Ascending aorta (tissue), 2 donors: ENCODE results near the gene DDAH1. TPM values are rescaled to one million over a fixed set of nuclear protein-coding genes. Genes with fewer than 3 reads are reported as not detected.

ENCODE experiments used
- DNase-seq, 2 donors: peaks; one replicate each; pipeline ENCODE4 v3.0.0-alpha.2; 2019; ENCODE audit warnings: low spot score in 2 of 2
- H3K27ac ChIP-seq, 2 donors: fragments of 200-600 bp; sonication (generic); one replicate each; pipeline ENCODE4 v1.5.1; 2016 to 2017; ENCODE audit warnings: mild to moderate bottlenecking in 1 of 2
- H3K27me3 ChIP-seq: fragments of 200-600 bp; sonication (generic); one replicate; pipeline ENCODE4 v1.5.1; 2017
- H3K36me3 ChIP-seq, 2 donors: fragments of 200-600 bp; sonication (generic); one replicate each; pipeline ENCODE4 v1.5.1; 2016
- H3K4me1 ChIP-seq, 2 donors: fragments of 200-600 bp; sonication (generic); one replicate each; pipeline ENCODE4 v1.5.1; 2016 to 2017; ENCODE audit warnings: mild to moderate bottlenecking in 1 of 2
- H3K4me3 ChIP-seq, 2 donors: fragments of 200-600 bp; sonication (generic); one replicate each; pipeline ENCODE4 v1.5.1; 2016 to 2017; ENCODE audit warnings: mild to moderate bottlenecking in 1 of 2
- H3K9me3 ChIP-seq, 2 donors: fragments of 200-600 bp; sonication (generic); one replicate each; pipeline ENCODE4 v1.5.1; 2016
- intact Hi-C: fragments of 100-400 bp; cut with DNase I; formaldehyde crosslinking; loops from one replicate; pipeline ENCODE4 v1.15.1; 2023
- total RNA-seq: library from RNA; depleted of rRNA; stranded (reverse); fragments of >200 nt; gene quantifications from one replicate; pipeline ENCODE4 v1.1.0, GENCODE V29; 2016
- TF ChIP-seq, protein P1 (sequence below), 3 experiments: fragments of 200-600 bp in 2 of 3; fragments of 450-650 bp in 1 of 3; sonication (generic) in 2 of 3; IDR thresholded peaks; one replicate each; pipeline ENCODE4 v1.5.1; 2016 to 2019; ENCODE audit warnings: antibody characterized with exemption in 3 of 3, mild to moderate bottlenecking in 1 of 3, moderate library complexity in 1 of 3

The DDAH1 gene
- total RNA-seq, 1 donor from 2014 or later: 8.5 TPM

DNA sequence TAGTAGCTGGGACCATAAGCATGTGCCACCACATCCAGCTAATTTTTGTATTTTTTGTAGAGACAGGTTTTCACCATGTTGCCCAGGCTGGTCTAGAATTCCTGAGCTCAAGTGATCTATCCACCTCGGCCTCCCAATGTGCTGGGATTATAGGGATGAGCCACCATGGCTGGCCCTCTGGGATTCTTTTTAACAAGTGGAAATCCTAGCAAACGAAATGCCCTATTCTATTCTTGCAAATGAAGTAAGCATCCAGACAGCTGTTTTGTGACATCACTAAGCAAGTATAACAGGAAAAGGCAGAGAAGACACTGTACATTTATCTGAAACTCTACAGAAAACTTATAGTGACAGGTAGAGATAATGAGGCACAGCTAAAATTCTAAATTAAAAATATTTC, 86.4 kb downstream of the DDAH1 start:
- H3K4me1 ChIP-seq: peaks cover 0 to 9% of the 10 kb centered on the region in 2 donors
- H3K36me3 ChIP-seq: no peaks in the 10 kb centered on the region
- intact Hi-C loops: no loop called here
- no peak overlapping the region for H3K27ac ChIP-seq
- H3K4me3 ChIP-seq: no peak overlapping the region
- no peaks in the 10 kb centered on the region for H3K27me3 ChIP-seq
- H3K9me3 ChIP-seq: peaks cover 0 to 6% of the 10 kb centered on the region in 2 donors
- TF ChIP-seq, protein P1, sequence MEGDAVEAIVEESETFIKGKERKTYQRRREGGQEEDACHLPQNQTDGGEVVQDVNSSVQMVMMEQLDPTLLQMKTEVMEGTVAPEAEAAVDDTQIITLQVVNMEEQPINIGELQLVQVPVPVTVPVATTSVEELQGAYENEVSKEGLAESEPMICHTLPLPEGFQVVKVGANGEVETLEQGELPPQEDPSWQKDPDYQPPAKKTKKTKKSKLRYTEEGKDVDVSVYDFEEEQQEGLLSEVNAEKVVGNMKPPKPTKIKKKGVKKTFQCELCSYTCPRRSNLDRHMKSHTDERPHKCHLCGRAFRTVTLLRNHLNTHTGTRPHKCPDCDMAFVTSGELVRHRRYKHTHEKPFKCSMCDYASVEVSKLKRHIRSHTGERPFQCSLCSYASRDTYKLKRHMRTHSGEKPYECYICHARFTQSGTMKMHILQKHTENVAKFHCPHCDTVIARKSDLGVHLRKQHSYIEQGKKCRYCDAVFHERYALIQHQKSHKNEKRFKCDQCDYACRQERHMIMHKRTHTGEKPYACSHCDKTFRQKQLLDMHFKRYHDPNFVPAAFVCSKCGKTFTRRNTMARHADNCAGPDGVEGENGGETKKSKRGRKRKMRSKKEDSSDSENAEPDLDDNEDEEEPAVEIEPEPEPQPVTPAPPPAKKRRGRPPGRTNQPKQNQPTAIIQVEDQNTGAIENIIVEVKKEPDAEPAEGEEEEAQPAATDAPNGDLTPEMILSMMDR (IDR thresholded peaks at IDR 0.05): no peak
- DNase-seq: no peak

DNA sequence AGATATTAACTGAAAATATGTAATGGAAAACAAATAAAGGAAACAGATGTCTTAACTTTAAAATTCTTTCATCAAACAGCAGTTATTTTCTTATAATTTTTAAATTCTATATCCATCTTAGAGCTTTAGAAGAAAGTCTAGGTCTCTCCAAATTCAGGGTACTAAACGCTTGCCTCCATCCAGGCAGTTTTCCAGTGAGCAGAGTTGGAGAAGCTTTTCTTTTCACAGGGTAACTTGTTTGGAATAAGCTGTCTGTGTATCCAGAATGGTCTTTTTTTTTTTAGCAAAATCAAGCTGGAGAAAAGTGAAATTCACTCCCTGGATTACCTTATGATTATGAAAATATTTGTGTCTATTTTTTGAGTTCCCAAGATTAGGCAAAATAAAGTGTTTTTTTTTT, 88.6 kb downstream of the DDAH1 start:
- intact Hi-C loops: no loop called here
- Histone ChIP-seq H3K27me3 (no peaks in the 10 kb centered on the region), H3K4me1 (peaks cover 0 to 9% of the 10 kb centered on the region in 2 donors), H3K4me3 (no peak overlapping the region), H3K27ac (no peak overlapping the region), H3K9me3 (no peaks in the 10 kb centered on the region), H3K36me3 (no peaks in the 10 kb centered on the region)
- TF ChIP-seq, protein P1 (IDR thresholded peaks at IDR 0.05): no peak
- DNase-seq: no peak

DNA sequence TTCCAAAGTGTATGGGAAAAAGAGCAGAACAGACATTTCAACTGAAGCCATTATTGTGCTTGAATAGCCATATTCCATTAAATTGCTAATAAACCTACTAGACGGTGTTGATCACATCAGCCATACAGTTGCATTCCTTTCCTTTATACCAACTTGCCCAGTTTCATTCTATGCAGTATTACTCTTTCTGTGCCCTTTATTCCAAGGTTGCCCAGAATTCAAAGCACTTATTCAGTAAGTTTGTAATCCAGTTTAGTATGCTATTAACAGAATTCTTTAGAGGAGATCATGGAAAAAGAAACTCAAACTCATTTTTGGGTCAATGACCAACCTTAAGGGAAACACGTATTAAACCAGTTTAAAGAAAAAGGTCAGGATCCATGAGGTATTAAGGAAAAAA, 89.5 kb downstream of the DDAH1 start:
- no peaks in the 10 kb centered on the region for H3K9me3 ChIP-seq
- peaks cover 0 to 9% of the 10 kb centered on the region in 2 donors for H3K4me1 ChIP-seq
- TF ChIP-seq, protein P1 (IDR thresholded peaks at IDR 0.05): no peak
- no peak overlapping the region for H3K4me3 ChIP-seq
- intact Hi-C loops: no loop called here
- no peaks in the 10 kb centered on the region for H3K27me3 ChIP-seq
- no peak for DNase-seq
- H3K36me3 ChIP-seq: no peaks in the 10 kb centered on the region
- peak overlapping the region in 1 of 2 donors; percentile 29 for H3K27ac ChIP-seq

DNA sequence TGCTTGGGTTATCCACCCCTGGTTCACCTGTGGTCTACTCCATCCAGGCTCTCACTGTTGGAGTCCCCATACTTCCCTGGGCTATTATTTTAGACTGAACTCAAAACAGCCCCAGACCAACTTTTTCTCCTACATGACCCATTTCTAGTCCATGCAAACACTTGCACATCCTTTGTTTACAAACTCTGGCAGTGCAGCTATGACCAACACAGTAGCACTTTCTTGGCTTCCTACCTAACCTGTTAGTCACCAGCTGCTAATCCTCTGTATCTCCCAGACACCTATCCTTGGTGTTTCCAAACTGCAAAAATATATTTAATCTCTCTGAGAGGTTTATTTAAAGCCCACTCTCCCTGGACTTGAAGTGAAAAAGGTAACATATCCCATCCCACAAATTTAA, 90.8 kb downstream of the DDAH1 start:
- H3K27ac ChIP-seq: no peak overlapping the region
- H3K4me3 ChIP-seq: no peak overlapping the region
- no peaks in the 10 kb centered on the region for H3K9me3 ChIP-seq
- TF ChIP-seq, protein P1 (IDR thresholded peaks at IDR 0.05): no peak
- no peaks in the 10 kb centered on the region for H3K27me3 ChIP-seq
- no peaks in the 10 kb centered on the region for H3K36me3 ChIP-seq
- H3K4me1 ChIP-seq: peaks cover 0 to 9% of the 10 kb centered on the region in 2 donors
- intact Hi-C loops: no loop called here
- DNase-seq: no peak

DNA sequence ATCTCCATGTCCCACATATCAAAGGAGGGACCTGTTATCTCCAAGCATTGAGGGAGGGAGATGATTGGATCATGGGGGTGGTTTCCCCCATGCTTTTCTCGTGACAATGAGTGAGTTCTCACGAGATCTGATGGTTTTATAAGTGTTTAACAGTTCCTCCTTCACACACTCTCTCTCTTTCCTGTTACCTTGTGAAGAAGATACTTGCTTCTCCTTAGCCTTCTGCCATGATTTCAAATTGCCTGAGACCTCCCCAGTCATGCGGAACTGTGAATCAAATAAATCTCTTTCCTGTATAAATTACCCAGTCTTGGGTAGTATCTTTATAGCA, 91.6 kb downstream of the DDAH1 start:
- TF ChIP-seq, protein P1 (IDR thresholded peaks at IDR 0.05): no peak
- H3K27me3 ChIP-seq: no peaks in the 10 kb centered on the region
- no peaks in the 10 kb centered on the region for H3K9me3 ChIP-seq
- H3K4me3 ChIP-seq: no peak overlapping the region
- no peak overlapping the region for H3K27ac ChIP-seq
- peaks cover 0 to 14% of the 10 kb centered on the region in 2 donors for H3K4me1 ChIP-seq
- intact Hi-C loops: no loop called here
- no peak for DNase-seq
- no peaks in the 10 kb centered on the region for H3K36me3 ChIP-seq

DNA sequence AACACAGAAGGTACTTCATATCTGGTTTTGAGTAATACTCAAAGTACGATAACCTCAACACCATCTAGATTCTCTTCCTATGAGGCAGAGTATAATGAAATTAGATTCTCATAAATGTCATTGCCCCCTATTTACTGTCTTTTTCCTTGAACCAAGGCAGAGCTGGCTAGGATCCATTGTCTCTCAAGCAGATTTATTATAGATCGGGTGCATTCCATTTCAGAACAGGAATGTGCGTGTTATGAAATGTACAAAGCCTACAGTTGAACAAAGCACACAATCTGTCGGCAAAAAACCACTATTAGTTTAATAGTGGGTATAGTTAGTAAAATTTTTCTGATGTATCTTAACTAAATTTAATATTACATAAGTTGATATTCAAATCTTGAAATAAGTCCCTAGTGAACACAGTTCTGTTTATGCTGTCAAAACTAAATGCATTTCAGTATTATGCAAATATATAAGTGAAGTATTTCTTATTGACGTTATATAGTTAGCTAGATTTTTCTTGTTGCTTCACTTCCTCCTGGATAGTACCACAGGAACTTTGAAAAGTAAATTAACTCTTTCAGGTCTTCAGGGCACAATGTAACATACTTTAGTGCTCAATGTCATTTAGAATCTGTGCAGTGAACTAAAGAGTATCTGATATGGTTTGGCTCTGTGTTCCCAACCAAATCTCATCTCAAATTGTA, 92.1 kb downstream of the DDAH1 start:
- Histone ChIP-seq H3K27me3 (no peaks in the 10 kb centered on the region), H3K27ac (no peak overlapping the region), H3K9me3 (no peaks in the 10 kb centered on the region), H3K4me3 (no peak overlapping the region), H3K36me3 (no peaks in the 10 kb centered on the region), H3K4me1 (peaks cover 0 to 15% of the 10 kb centered on the region in 2 donors)
- intact Hi-C loops: no loop called here
- DNase-seq: no peak
- TF ChIP-seq, protein P1 (IDR thresholded peaks at IDR 0.05): no peak
